H1 (cell line): ENCODE measurements around the gene PRR20B. TPM values are rescaled to one million over a fixed set of nuclear protein-coding genes. Genes with fewer than 3 reads are reported as not detected.
"Not testable (repeated sequence)": the region's sequence is repeated elsewhere in the genome, so short reads cannot be mapped to it uniquely, and the experiment has no call there.

Source experiments
- CTCF ChIA-PET: fragments of 300-600 bp; sonication (Branson Sonifier 250); formaldehyde crosslinking; loops from one replicate; lab custom pipeline; 2021; ENCODE audit not compliant: partially characterized antibody; lab: Charles Lee
- POLR2A ChIA-PET: fragments of 300-600 bp; sonication (Branson Sonifier 250); formaldehyde crosslinking; loops from one replicate; lab custom pipeline; 2021; ENCODE audit warnings: inconsistent platforms; ENCODE audit not compliant: partially characterized antibody; lab: Charles Lee
- DNase-seq, 2 experiments: peaks; one replicate each; pipeline versions ENCODE4 v3.0.0 to v3.0.0-alpha.2; 2010 to 2022; ENCODE audit warnings: low spot score in 2 of 2, low read depth in 1 of 2, mixed read lengths in 1 of 2
- FAIRE-seq: peaks from 2 replicates; lab custom pipeline; 2011; peaks lifted over from hg19 to GRCh38; lab: Jason Lieb, UNC
- H2AFZ ChIP-seq: 2 replicates; pipeline ENCODE4 v1.8.1; 2012; ENCODE audit warnings: low read length, inconsistent platforms
- H2AK5ac ChIP-seq: 2 replicates; pipeline ENCODE4 v1.6.1; 2013; ENCODE audit warnings: low read depth, low read length
- H2BK120ac ChIP-seq: replicated peaks from 2 replicates; pipeline ENCODE3; 2013; ENCODE audit warnings: low read depth, low read length, inconsistent platforms
- H2BK12ac ChIP-seq: 2 replicates; pipeline ENCODE4 v1.6.1; 2013; ENCODE audit warnings: low read depth, low read length
- H2BK15ac ChIP-seq: 2 replicates; pipeline ENCODE4 v1.6.1; 2013; ENCODE audit warnings: low read length
- H2BK20ac ChIP-seq: 2 replicates; pipeline ENCODE4 v1.6.1; 2013; ENCODE audit warnings: low read length
- H2BK5ac ChIP-seq: 2 replicates; pipeline ENCODE4 v1.6.1; 2013; ENCODE audit warnings: low read depth, low read length
- H3K14ac ChIP-seq: 2 replicates; pipeline ENCODE4 v1.6.1; 2013; ENCODE audit warnings: inconsistent platforms; ENCODE audit not compliant: insufficient read length
- H3K18ac ChIP-seq: 2 replicates; pipeline ENCODE4 v1.6.1; 2013; ENCODE audit warnings: low read length; ENCODE audit errors: extremely low read depth
- H3K23ac ChIP-seq: 2 replicates; pipeline ENCODE4 v1.6.1; 2013; ENCODE audit warnings: inconsistent platforms; ENCODE audit not compliant: insufficient read length
- H3K23me2 ChIP-seq: 2 replicates; pipeline ENCODE4 v1.6.1; 2013; ENCODE audit warnings: low read depth, low read length
- H3K27ac ChIP-seq: 2 replicates; pipeline ENCODE4 v1.6.1; 2011; ENCODE audit warnings: low read depth, low read length, inconsistent platforms
- H3K27me3 ChIP-seq, 4 experiments: replicated peaks in 1 of 4; 1 replicate in 1 of 4; 2 replicates in 3 of 4; pipeline versions ENCODE4 v1.6.1 to v1.8.1; 2011 to 2013; ENCODE audit warnings: low read length in 3 of 4, mild to moderate bottlenecking in 3 of 4, inconsistent platforms in 2 of 4, mixed read lengths in 2 of 4, moderate library complexity in 1 of 4; ENCODE audit not compliant: control insufficient read depth in 3 of 4, insufficient read depth in 3 of 4; ENCODE audit errors: extremely low read depth in 1 of 4
- H3K36me3 ChIP-seq, 4 experiments: 2 replicates each; pipeline versions ENCODE4 v1.6.1 to v1.8.1; 2011 to 2013; ENCODE audit warnings: mild to moderate bottlenecking in 4 of 4, low read length in 3 of 4, moderate library complexity in 2 of 4, control low read depth in 1 of 4, inconsistent platforms in 1 of 4; ENCODE audit not compliant: insufficient read depth in 4 of 4, control insufficient read depth in 2 of 4
- H3K4ac ChIP-seq: replicated peaks from 2 replicates; pipeline ENCODE3; 2013; ENCODE audit warnings: low read length, low read depth, mixed read lengths, inconsistent platforms; ENCODE audit not compliant: insufficient read length
- H3K4me1 ChIP-seq, 4 experiments: replicated peaks in 1 of 4; 1 replicate in 1 of 4; 2 replicates in 3 of 4; pipeline versions ENCODE4 v1.6.1 to v1.8.1; 2011 to 2013; ENCODE audit warnings: low read length in 3 of 4, inconsistent platforms in 2 of 4, mixed read lengths in 1 of 4; ENCODE audit not compliant: insufficient read depth in 4 of 4, control insufficient read depth in 3 of 4
- H3K4me2 ChIP-seq, 2 experiments: 2 replicates each; pipeline versions ENCODE4 v1.6.1 to v1.8.1; 2011 to 2013; ENCODE audit warnings: low read depth in 2 of 2, low read length in 2 of 2, control low read depth in 1 of 2, inconsistent platforms in 1 of 2, mild to moderate bottlenecking in 1 of 2; ENCODE audit not compliant: insufficient read depth in 1 of 2
- H3K4me3 ChIP-seq, 4 experiments: fragments of 200-600, 300-600 bp in 1 of 4; sonication (generic), shearing (Covaris generic), sonication (Bioruptor Twin) in 1 of 4; 2 replicates each; pipeline versions ENCODE4 v1.5.1 to v1.8.1; 2011 to 2016; ENCODE audit warnings: low read length in 4 of 4, low read depth in 3 of 4, control low read depth in 2 of 4, inconsistent platforms in 2 of 4, mild to moderate bottlenecking in 2 of 4, mixed read lengths in 1 of 4, moderate library complexity in 1 of 4; ENCODE audit not compliant: insufficient read depth in 2 of 4; ENCODE audit errors: extremely low read depth in 1 of 4
- H3K56ac ChIP-seq: replicated peaks from 2 replicates; pipeline ENCODE3; 2013; ENCODE audit warnings: low read depth, mild to moderate bottlenecking, mixed read lengths, low read length, inconsistent platforms; ENCODE audit not compliant: insufficient read length
- H3K79me1 ChIP-seq: 2 replicates; pipeline ENCODE4 v1.6.1; 2013; ENCODE audit warnings: low read depth, low read length, control low read depth
- H3K79me2 ChIP-seq, 2 experiments: 2 replicates each; pipeline versions ENCODE4 v1.6.1 to v1.8.1; 2012 to 2013; ENCODE audit warnings: low read length in 2 of 2, mild to moderate bottlenecking in 2 of 2, inconsistent platforms in 1 of 2; ENCODE audit not compliant: insufficient read depth in 2 of 2, control insufficient read depth in 1 of 2
- H3K9ac ChIP-seq, 4 experiments: replicated peaks in 1 of 4; 1 replicate in 1 of 4; 2 replicates in 3 of 4; pipeline versions ENCODE4 v1.6.1 to v1.8.1; 2011 to 2013; ENCODE audit warnings: low read depth in 3 of 4, low read length in 3 of 4, control low read depth in 2 of 4, mild to moderate bottlenecking in 2 of 4, moderate library complexity in 2 of 4, inconsistent platforms in 1 of 4; ENCODE audit errors: extremely low read depth in 1 of 4
- H3K9me3 ChIP-seq, 2 experiments: 2 replicates each; pipeline versions ENCODE4 v1.6.1 to v1.8.1; 2012 to 2013; ENCODE audit warnings: mild to moderate bottlenecking in 2 of 2, moderate library complexity in 2 of 2, control low read depth in 1 of 2, inconsistent platforms in 1 of 2, low read depth in 1 of 2, low read length in 1 of 2, mixed read lengths in 1 of 2; ENCODE audit not compliant: insufficient read depth in 2 of 2
- H4K20me1 ChIP-seq, 2 experiments: replicated peaks in 1 of 2; 2 replicates each; pipeline versions ENCODE3 to v1.8.1; 2011 to 2013; ENCODE audit warnings: inconsistent platforms in 2 of 2, low read length in 2 of 2, mild to moderate bottlenecking in 1 of 2; ENCODE audit not compliant: insufficient read depth in 2 of 2, control insufficient read depth in 1 of 2
- H4K5ac ChIP-seq: 2 replicates; pipeline ENCODE4 v1.6.1; 2013; ENCODE audit warnings: low read length, low read depth, mixed read lengths, inconsistent platforms; ENCODE audit not compliant: insufficient read length
- H4K8ac ChIP-seq: 2 replicates; pipeline ENCODE4 v1.8.0; 2013; ENCODE audit warnings: mild to moderate bottlenecking, moderate library complexity, low read length, inconsistent platforms; ENCODE audit not compliant: insufficient read depth; ENCODE audit errors: extremely low read depth
- H4K91ac ChIP-seq: replicated peaks from 2 replicates; pipeline ENCODE3; 2013; ENCODE audit warnings: low read length, mixed read lengths, inconsistent platforms; ENCODE audit not compliant: insufficient read length
- WGBS, 2 experiments: shearing (Covaris generic) in 1 of 2; methylation state at CpG; one replicate each; pipeline versions ENCODE4 v1.1.6 to v1.1.7; 2013 to 2015; ENCODE audit warnings: low lambda C conversion rate in 2 of 2, mixed read lengths in 2 of 2, inconsistent platforms in 1 of 2, low coverage in 1 of 2, missing lambda C conversion rate in 1 of 2; ENCODE audit not compliant: insufficient replicate concordance in 2 of 2, insufficient coverage in 1 of 2, insufficient read length in 1 of 2; ENCODE audit errors: extremely low coverage in 1 of 2, missing lambda C conversion rate in 1 of 2; 5-methylcytosine and 5-hydroxymethylcytosine counted together
- long read RNA-seq, 2 experiments: library from RNA in 1 of 2; library from capped mRNA in 1 of 2; stranded (forward); transcript quantifications; one replicate each; pipeline ENCODE4 v2.0.0, GENCODE V29; 2021; ENCODE audit warnings: inconsistent platforms in 1 of 2
- polyA minus RNA-seq, 3 experiments: library from RNA; depleted of rRNA, polyadenylated mRNA; stranded (reverse); fragments of >200 nt; gene quantifications; 1 replicate in 2 of 3; 2 replicates in 1 of 3; pipeline ENCODE4 v1.2.3, GENCODE V29; 2011
- polyA plus RNA-seq, 7 experiments: library from polyadenylated mRNA; depleted of rRNA in 3 of 7; stranded (reverse) in 5 of 7; unstranded in 2 of 7; fragments of >200 nt in 5 of 7; fragments of 200-250 nt in 2 of 7; gene quantifications; 1 replicate in 5 of 7; 2 replicates in 1 of 7; 4 replicates in 1 of 7; pipeline versions ENCODE4 v1.2.1 to v1.2.3, GENCODE V29; 2011 to 2013; ENCODE audit warnings: missing spikeins in 2 of 7, mixed read lengths in 2 of 7
- total RNA-seq: library from RNA; stranded (reverse); fragmentation: NEBNext Ultra II Directional; extraction: Animal tissue kit (Norgen Biotek cat#: 25700); gene quantifications from 2 replicates; pipeline ENCODE4 v1.2.1, GENCODE V29; 2021

The PRR20B gene
- total RNA-seq = not detected in 2 replicates
- not detected in 2 replicates for polyA plus RNA-seq (2011; rRNA removed)
- polyA plus RNA-seq (2011; cell fraction: cytosol; rRNA removed) = not detected
- polyA plus RNA-seq (2011; cell fraction: nucleus; rRNA removed) = not detected
- polyA plus RNA-seq (2012, experiment 1 of 2) = not detected in 4 replicates
- not detected for polyA plus RNA-seq (2012, experiment 2 of 2)
- not detected for polyA plus RNA-seq (2013, experiment 1 of 2)
- polyA plus RNA-seq (2013, experiment 2 of 2) = not detected
- not detected in 2 replicates for polyA minus RNA-seq (2011; rRNA and poly(A)+ RNA removed)
- polyA minus RNA-seq (2011; cell fraction: cytosol; rRNA and poly(A)+ RNA removed) = not detected
- not detected for polyA minus RNA-seq (2011; cell fraction: nucleus; rRNA and poly(A)+ RNA removed)
- long read RNA-seq, experiment 1 = 0 reads
- long read RNA-seq, experiment 2 = 0 reads

- H2BK15ac ChIP-seq, H4K8ac ChIP-seq, H3K23ac ChIP-seq, H3K79me1 ChIP-seq, H2BK5ac ChIP-seq, H3K36me3 ChIP-seq, POLR2A ChIA-PET, DNase-seq, H4K20me1 ChIP-seq, H2BK12ac ChIP-seq, H3K9me3 ChIP-seq, H3K4me2 ChIP-seq, H2BK20ac ChIP-seq, H3K14ac ChIP-seq, H3K9ac ChIP-seq, H2AFZ ChIP-seq, H3K27ac ChIP-seq, CTCF ChIA-PET, FAIRE-seq, H3K4ac ChIP-seq, H3K4me3 ChIP-seq, H4K91ac ChIP-seq, H3K18ac ChIP-seq, H4K5ac ChIP-seq, H3K4me1 ChIP-seq, H2AK5ac ChIP-seq, H3K23me2 ChIP-seq, H3K79me2 ChIP-seq, H2BK120ac ChIP-seq, H3K27me3 ChIP-seq, H3K56ac ChIP-seq: not testable (repeated sequence)
- no CpG with 5 or more reads among the region's 22 CpGs for WGBS, 2 experiments
These were observed at the start of gene PRR20B for GRCh38 chr13:57147188-57147587. Gene PRR20B, plus strand, starts transcription at chr13:57147488. Its CDS starts 387 bp downstream, at chr13:57147875.
